ENCODE measurements around the gene UTY.

DNA sequence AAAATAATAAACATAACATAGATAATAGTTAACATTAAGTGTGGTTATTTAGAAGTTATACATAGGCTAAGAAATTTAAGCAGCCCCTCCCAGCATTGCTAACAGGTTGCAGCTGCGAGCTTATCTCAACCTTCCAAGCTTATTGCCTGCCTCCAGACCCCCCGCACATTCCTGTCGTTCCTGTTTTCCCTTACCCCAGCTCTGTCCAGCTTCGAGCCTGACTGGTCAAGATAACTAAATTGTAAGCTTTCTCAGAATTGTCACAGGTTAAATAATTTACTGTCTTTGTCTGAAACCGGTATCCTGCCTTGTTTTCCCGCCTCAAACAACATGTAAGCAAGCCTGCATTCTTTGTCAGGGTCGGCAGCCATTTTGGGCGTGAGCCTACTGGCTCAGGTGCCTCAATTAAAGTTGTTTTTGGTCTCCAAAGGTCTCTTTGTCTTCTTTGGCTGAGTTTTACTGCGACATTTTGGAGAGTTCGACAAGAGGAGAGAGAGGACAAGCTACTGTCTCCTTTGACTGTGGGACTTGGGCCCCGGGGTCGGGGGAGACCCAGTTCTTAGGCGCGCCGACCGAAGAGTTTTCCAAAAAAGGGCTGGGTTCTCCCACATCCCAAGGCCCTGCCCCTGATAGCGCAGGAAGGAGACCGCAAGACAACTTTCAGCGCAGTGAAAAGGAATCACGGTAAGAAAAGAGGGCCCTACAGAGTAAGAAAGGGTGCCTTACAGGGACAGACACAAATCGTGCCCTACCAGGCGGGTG lies 44.4 kb downstream of the UTY start:
- TF ChIP-seq, protein P1, sequence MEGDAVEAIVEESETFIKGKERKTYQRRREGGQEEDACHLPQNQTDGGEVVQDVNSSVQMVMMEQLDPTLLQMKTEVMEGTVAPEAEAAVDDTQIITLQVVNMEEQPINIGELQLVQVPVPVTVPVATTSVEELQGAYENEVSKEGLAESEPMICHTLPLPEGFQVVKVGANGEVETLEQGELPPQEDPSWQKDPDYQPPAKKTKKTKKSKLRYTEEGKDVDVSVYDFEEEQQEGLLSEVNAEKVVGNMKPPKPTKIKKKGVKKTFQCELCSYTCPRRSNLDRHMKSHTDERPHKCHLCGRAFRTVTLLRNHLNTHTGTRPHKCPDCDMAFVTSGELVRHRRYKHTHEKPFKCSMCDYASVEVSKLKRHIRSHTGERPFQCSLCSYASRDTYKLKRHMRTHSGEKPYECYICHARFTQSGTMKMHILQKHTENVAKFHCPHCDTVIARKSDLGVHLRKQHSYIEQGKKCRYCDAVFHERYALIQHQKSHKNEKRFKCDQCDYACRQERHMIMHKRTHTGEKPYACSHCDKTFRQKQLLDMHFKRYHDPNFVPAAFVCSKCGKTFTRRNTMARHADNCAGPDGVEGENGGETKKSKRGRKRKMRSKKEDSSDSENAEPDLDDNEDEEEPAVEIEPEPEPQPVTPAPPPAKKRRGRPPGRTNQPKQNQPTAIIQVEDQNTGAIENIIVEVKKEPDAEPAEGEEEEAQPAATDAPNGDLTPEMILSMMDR (IDR thresholded peaks at IDR 0.05): no peak
- TF ChIP-seq POLR2AphosphoS5 (IDR thresholded peaks at IDR 0.05) (no peak), POLR2A (IDR thresholded peaks at IDR 0.05) (no peak)
